Measurements from ENCODE around the gene ALKBH5.

GRCh38 chr17:18140648-18141047, 43.0 kb upstream of the ALKBH5 start:
- TF ChIP-seq CTCF (IDR thresholded peaks at IDR 0.05; ENCODE audit: poor library complexity) (no peak), EZH2 (IDR thresholded peaks at IDR 0.05; ENCODE audit: borderline replicate concordance) (no peak)
